ENCODE measurements around the gene AP1S3. TPM values are rescaled to one million over a fixed set of nuclear protein-coding genes. Genes with fewer than 3 reads are reported as not detected.

AP1S3 gene
- total and polyA plus RNA-seq, 7 donors, result 0.05 to 0.69 (median 0.10) TPM; not detected in 2

GRCh38 chr2:223870840-223871611 is 33.6 kb upstream of the AP1S3 start:
- intact Hi-C loops (cut with DNase I), result no loop called here
- ATAC-seq (no peak), DNase-seq (no peak)
- no peak overlapping the region for H3K4me3 ChIP-seq
- 81 to 89% (median 83%) methylated on average over 7 of the region's 7 CpGs for WGBS, 3 donors
- no peaks in the 10 kb centered on the region for H3K9me3 ChIP-seq
- TF ChIP-seq, protein P1, sequence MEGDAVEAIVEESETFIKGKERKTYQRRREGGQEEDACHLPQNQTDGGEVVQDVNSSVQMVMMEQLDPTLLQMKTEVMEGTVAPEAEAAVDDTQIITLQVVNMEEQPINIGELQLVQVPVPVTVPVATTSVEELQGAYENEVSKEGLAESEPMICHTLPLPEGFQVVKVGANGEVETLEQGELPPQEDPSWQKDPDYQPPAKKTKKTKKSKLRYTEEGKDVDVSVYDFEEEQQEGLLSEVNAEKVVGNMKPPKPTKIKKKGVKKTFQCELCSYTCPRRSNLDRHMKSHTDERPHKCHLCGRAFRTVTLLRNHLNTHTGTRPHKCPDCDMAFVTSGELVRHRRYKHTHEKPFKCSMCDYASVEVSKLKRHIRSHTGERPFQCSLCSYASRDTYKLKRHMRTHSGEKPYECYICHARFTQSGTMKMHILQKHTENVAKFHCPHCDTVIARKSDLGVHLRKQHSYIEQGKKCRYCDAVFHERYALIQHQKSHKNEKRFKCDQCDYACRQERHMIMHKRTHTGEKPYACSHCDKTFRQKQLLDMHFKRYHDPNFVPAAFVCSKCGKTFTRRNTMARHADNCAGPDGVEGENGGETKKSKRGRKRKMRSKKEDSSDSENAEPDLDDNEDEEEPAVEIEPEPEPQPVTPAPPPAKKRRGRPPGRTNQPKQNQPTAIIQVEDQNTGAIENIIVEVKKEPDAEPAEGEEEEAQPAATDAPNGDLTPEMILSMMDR (IDR thresholded peaks at IDR 0.05), result no peak
- H3K36me3 ChIP-seq (ENCODE audit: insufficient read depth in 1 of 2, low read depth in 1 of 2), result peaks cover 4 to 39% of the 10 kb centered on the region in 2 donors
- H3K27me3 ChIP-seq (ENCODE audit: insufficient read depth in 3 of 3, low read length in 2 of 3), result no peaks in the 10 kb centered on the region
- H3K4me1 ChIP-seq, result no peaks in the 10 kb centered on the region
- H3K27ac ChIP-seq, result no peak overlapping the region

DNA sequence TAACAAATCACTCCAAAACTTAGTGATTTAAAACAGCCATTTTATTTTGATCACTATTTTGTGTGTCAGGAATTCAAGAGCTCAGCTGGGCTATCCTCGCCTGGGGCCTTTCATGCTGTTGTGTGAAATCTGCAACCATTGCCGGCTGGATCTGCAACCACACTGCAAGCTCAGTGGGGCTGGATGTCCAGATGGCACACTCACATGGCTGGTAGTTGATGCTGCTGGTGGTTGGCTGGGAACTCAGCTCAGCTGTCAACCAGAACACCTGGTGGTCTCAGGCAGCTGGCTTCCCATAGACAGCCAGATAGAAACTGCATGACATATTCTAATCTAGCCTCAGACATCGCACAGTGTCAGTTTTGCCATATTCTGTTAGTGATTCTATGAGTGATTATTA is 30.6 kb upstream of the AP1S3 start:
- H3K9me3 ChIP-seq, result no peaks in the 10 kb centered on the region
- intact Hi-C loops (cut with DNase I), result no loop called here
- no peaks in the 10 kb centered on the region for H3K4me1 ChIP-seq
- H3K4me3 ChIP-seq, result no peak overlapping the region
- 44 to 51% (median 48%) methylated on average over 3 of the region's 3 CpGs for WGBS, 3 donors
- peaks cover 4 to 10% of the 10 kb centered on the region in 2 donors for H3K36me3 ChIP-seq (ENCODE audit: insufficient read depth in 1 of 2, low read depth in 1 of 2)
- H3K27ac ChIP-seq, result no peak overlapping the region
- DNase-seq (no peak), ATAC-seq (no peak)
- H3K27me3 ChIP-seq (ENCODE audit: insufficient read depth in 3 of 3, low read length in 2 of 3), result no peaks in the 10 kb centered on the region
- TF ChIP-seq, protein P1 (IDR thresholded peaks at IDR 0.05), result no peak

GRCh38 chr2:223865907-223866508 is 28.6 kb upstream of the AP1S3 start:
- Histone ChIP-seq H3K36me3 (ENCODE audit: insufficient read depth in 1 of 2, low read depth in 1 of 2) (peaks cover 0 to 4% of the 10 kb centered on the region in 2 donors), H3K4me1 (no peaks in the 10 kb centered on the region), H3K27ac (no peak overlapping the region), H3K27me3 (ENCODE audit: insufficient read depth in 3 of 3, low read length in 2 of 3) (no peaks in the 10 kb centered on the region), H3K9me3 (no peaks in the 10 kb centered on the region), H3K4me3 (no peak overlapping the region)
- DNase-seq (no peak), ATAC-seq (no peak)
- intact Hi-C loops (cut with DNase I), result no loop called here
- WGBS, 3 donors, result 80 to 84% (median 81%) methylated on average over 2 of the region's 2 CpGs
- TF ChIP-seq, protein P1 (IDR thresholded peaks at IDR 0.05), result no peak

DNA sequence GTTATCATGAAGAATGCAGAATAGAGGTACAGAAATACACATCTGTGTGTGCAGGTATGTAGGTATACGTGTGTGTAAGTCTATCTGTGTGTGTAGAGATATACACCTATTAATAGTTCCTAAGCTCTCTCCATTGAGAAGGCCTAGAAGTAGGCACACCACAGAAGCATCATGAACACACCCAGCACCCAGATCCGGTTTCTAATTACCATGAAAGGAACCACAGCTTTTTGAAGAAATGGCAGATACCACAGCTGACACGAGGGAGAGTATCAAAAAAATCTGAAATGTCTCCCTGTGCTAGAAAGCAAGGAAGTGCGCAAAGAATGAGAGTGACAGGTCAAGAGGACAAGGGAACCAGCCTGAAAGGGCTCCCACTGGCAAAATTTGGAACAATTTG is 27.7 kb upstream of the AP1S3 start:
- ATAC-seq (no peak), DNase-seq (no peak)
- H3K27ac ChIP-seq, result no peak overlapping the region
- TF ChIP-seq, protein P1 (IDR thresholded peaks at IDR 0.05), result no peak
- H3K9me3 ChIP-seq, result no peaks in the 10 kb centered on the region
- 72 to 80% (median 75%) methylated on average over 4 of the region's 4 CpGs for WGBS, 3 donors
- no peaks in the 10 kb centered on the region for H3K27me3 ChIP-seq (ENCODE audit: insufficient read depth in 3 of 3, low read length in 2 of 3)
- H3K4me1 ChIP-seq, result no peaks in the 10 kb centered on the region
- H3K36me3 ChIP-seq (ENCODE audit: insufficient read depth in 1 of 2, low read depth in 1 of 2), result peaks cover 0 to 4% of the 10 kb centered on the region in 2 donors
- intact Hi-C loops (cut with DNase I), result no loop called here
- no peak overlapping the region for H3K4me3 ChIP-seq

All from psoas muscle (tissue), 8 donors.